ENCODE measurements around the gene PFKL.

Gene PFKL

DNA sequence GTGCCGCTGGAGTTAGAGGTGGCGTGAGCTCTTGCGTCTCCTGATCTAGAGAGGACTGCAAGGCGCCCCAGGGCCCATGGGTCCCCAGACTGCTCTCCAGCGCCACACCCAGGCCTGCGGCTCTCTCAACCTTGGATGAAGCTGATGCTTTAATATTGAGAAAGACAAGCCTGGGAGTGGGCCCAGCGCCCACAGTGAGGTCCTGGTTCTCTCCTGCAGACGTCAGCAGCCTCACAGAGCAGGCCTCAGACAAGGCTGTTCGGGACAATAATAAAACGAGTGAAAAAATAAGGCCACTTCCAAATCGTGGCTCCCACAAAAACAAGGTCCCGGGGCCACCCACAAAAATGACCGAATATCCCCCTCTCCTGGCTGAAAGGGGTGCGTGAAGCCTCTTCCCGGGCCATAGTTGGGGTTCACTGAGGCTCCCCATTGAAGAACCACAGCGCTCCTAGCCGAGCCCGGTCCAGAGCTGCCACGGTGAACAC, 32.2 kb upstream of the PFKL start:
- no peak overlapping the region for H3K4me3 ChIP-seq (replicated peaks; ENCODE audit: insufficient read depth, low read length)
- H3K27me3 ChIP-seq (ENCODE audit: insufficient read depth, poor library complexity, severe bottlenecking), result no peaks in the 10 kb centered on the region
- TF ChIP-seq POLR2AphosphoS5 (IDR thresholded peaks at IDR 0.05; ENCODE audit: low read depth) (no peak), GABPA (IDR thresholded peaks at IDR 0.05; ENCODE audit: low read depth) (no peak), SPI1 (IDR thresholded peaks at IDR 0.05; ENCODE audit: borderline replicate concordance, low read depth) (no peak)
- TF ChIP-seq, protein P1, sequence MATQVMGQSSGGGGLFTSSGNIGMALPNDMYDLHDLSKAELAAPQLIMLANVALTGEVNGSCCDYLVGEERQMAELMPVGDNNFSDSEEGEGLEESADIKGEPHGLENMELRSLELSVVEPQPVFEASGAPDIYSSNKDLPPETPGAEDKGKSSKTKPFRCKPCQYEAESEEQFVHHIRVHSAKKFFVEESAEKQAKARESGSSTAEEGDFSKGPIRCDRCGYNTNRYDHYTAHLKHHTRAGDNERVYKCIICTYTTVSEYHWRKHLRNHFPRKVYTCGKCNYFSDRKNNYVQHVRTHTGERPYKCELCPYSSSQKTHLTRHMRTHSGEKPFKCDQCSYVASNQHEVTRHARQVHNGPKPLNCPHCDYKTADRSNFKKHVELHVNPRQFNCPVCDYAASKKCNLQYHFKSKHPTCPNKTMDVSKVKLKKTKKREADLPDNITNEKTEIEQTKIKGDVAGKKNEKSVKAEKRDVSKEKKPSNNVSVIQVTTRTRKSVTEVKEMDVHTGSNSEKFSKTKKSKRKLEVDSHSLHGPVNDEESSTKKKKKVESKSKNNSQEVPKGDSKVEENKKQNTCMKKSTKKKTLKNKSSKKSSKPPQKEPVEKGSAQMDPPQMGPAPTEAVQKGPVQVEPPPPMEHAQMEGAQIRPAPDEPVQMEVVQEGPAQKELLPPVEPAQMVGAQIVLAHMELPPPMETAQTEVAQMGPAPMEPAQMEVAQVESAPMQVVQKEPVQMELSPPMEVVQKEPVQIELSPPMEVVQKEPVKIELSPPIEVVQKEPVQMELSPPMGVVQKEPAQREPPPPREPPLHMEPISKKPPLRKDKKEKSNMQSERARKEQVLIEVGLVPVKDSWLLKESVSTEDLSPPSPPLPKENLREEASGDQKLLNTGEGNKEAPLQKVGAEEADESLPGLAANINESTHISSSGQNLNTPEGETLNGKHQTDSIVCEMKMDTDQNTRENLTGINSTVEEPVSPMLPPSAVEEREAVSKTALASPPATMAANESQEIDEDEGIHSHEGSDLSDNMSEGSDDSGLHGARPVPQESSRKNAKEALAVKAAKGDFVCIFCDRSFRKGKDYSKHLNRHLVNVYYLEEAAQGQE (IDR thresholded peaks at IDR 0.05; ENCODE audit: insufficient replicate concordance, low read depth), result no peak
- TF ChIP-seq, protein P2, sequence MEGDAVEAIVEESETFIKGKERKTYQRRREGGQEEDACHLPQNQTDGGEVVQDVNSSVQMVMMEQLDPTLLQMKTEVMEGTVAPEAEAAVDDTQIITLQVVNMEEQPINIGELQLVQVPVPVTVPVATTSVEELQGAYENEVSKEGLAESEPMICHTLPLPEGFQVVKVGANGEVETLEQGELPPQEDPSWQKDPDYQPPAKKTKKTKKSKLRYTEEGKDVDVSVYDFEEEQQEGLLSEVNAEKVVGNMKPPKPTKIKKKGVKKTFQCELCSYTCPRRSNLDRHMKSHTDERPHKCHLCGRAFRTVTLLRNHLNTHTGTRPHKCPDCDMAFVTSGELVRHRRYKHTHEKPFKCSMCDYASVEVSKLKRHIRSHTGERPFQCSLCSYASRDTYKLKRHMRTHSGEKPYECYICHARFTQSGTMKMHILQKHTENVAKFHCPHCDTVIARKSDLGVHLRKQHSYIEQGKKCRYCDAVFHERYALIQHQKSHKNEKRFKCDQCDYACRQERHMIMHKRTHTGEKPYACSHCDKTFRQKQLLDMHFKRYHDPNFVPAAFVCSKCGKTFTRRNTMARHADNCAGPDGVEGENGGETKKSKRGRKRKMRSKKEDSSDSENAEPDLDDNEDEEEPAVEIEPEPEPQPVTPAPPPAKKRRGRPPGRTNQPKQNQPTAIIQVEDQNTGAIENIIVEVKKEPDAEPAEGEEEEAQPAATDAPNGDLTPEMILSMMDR (IDR thresholded peaks at IDR 0.05; ENCODE audit: insufficient read depth, low read length), result no peak
- DNase-seq (ENCODE audit: low read depth in 1 of 2, low spot score in 1 of 2), result peak in 1 of 2 experiments; percentile 52
- H3K27ac ChIP-seq (replicated peaks), result no peak overlapping the region

DNA sequence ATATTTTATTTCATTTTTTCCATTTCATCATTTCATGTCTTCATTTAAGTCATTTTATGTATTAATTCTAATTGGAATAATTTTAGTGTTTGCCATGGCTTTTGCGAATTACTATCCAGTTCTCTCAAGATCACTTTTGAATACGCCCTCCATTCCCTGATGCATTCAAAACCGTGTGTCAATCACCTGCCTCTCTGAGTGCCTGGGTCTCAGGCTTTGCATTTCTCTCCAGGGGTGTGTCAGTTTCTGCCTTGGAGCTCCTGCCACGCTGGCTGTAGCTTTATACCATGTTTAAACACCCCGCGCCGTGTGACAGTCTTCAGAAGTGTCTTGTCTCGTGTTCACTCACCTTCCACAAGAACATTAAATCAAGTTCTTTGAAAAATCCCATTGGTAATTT, 30.8 kb upstream of the PFKL start:
- Histone ChIP-seq H3K4me3 (replicated peaks; ENCODE audit: insufficient read depth, low read length) (no peak overlapping the region), H3K27ac (replicated peaks) (no peak overlapping the region), H3K27me3 (ENCODE audit: insufficient read depth, poor library complexity, severe bottlenecking) (no peaks in the 10 kb centered on the region)
- DNase-seq (ENCODE audit: low read depth in 1 of 2, low spot score in 1 of 2), result no peak
- TF ChIP-seq SPI1 (IDR thresholded peaks at IDR 0.05; ENCODE audit: borderline replicate concordance, low read depth) (no peak), GABPA (IDR thresholded peaks at IDR 0.05; ENCODE audit: low read depth) (no peak), POLR2AphosphoS5 (IDR thresholded peaks at IDR 0.05; ENCODE audit: low read depth) (no peak)
- TF ChIP-seq, protein P2 (IDR thresholded peaks at IDR 0.05; ENCODE audit: insufficient read depth, low read length), result no peak
- TF ChIP-seq, protein P1 (IDR thresholded peaks at IDR 0.05; ENCODE audit: insufficient replicate concordance, low read depth), result no peak

DNA sequence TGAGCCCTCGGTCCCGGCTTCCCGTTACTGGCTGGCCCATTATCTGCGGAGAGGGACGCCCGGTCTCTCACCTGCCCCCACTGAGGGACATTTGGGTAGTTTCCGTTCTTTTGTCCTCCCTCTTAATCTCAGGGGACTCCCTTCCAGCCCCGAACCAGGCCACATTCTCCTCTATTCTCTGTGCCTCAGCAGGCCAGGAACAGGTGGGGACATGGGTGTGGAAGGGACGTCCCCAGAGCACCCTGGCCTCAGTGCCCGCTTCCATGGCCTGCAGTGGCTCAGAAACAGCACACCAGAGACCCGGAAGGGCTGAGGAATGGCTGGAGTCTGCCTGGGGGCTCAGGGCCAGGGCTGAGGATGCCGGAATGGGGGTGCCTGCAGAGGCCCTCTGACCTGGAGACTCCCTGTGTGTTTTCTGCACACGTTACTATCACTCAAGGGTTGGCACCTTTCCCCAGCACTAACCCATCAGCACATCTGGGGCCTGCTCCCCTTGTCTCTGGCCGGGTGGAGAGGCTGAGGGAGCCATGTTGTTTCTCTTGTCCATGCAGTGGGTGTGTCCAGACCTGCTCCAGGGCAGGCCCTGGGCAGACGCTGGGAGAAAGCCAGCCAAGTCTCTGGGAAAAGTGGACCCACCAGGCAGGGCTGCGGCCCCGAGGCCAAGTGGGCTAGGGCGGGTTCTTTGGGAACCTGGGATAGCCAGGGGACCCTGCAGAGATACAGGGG, 28.1 kb upstream of the PFKL start:
- H3K27me3 ChIP-seq (ENCODE audit: insufficient read depth, poor library complexity, severe bottlenecking), result no peaks in the 10 kb centered on the region
- DNase-seq (ENCODE audit: low read depth in 1 of 2, low spot score in 1 of 2), result no peak
- no peak for TF ChIP-seq POLR2AphosphoS5 (IDR thresholded peaks at IDR 0.05; ENCODE audit: low read depth)
- no peak for TF ChIP-seq SPI1 (IDR thresholded peaks at IDR 0.05; ENCODE audit: borderline replicate concordance, low read depth)
- TF ChIP-seq, protein P2 (IDR thresholded peaks at IDR 0.05; ENCODE audit: insufficient read depth, low read length), result no peak
- TF ChIP-seq, protein P1 (IDR thresholded peaks at IDR 0.05; ENCODE audit: insufficient replicate concordance, low read depth), result no peak
- no peak for TF ChIP-seq GABPA (IDR thresholded peaks at IDR 0.05; ENCODE audit: low read depth)
- no peak overlapping the region for H3K4me3 ChIP-seq (replicated peaks; ENCODE audit: insufficient read depth, low read length)
- no peak overlapping the region for H3K27ac ChIP-seq (replicated peaks)

All from HL-60 (cell line).